SK-N-SH treated with all-trans-retinoic acid at 6 μM for 48 hours (cell line): ENCODE measurements around the gene CREB3L2.
A peak's percentile ranks its signal among the peaks of the same experiment; 100 is the strongest.

Experiments
- ATAC-seq: fragments of 200-7000 bp; cut with Tn5 transposase; 3 replicates; pipeline ENCODE4 v1.9.1; 2020; ENCODE audit warnings: mild to moderate bottlenecking, moderate library complexity
- ARNTL ChIP-seq: fragments of 450-650 bp; formaldehyde crosslinking; IDR thresholded peaks from 2 replicates; pipeline ENCODE4 v1.5.0; 2020; ENCODE audit warnings: low read depth, mild to moderate bottlenecking, moderate library complexity, borderline replicate concordance
- BACH2 ChIP-seq: fragments of 250-450 bp; sonication (Bioruptor Pico); IDR thresholded peaks from 2 replicates; pipeline ENCODE4 v1.9.0; 2021; ENCODE audit warnings: mild to moderate bottlenecking, borderline replicate concordance
- CREB5 ChIP-seq: fragments of 250-450 bp; sonication (Bioruptor Pico); IDR thresholded peaks from 2 replicates; pipeline ENCODE4 v1.5.1; 2020; ENCODE audit warnings: low read depth, mild to moderate bottlenecking, moderate library complexity
- CSDC2 ChIP-seq: fragments of 250-450 bp; sonication (Bioruptor Pico); IDR thresholded peaks from 2 replicates; pipeline ENCODE4 v1.5.0; 2020; ENCODE audit warnings: mild to moderate bottlenecking, moderate library complexity
- CSRNP3 ChIP-seq: fragments of 250-450 bp; sonication (Bioruptor Pico); IDR thresholded peaks from 2 replicates; pipeline ENCODE4 v1.5.1; 2021; ENCODE audit warnings: mild to moderate bottlenecking, moderate library complexity
- ESRRG ChIP-seq: fragments of 250-450 bp; sonication (Bioruptor Pico); IDR thresholded peaks from 2 replicates; pipeline ENCODE4 v1.6.1; 2021; ENCODE audit warnings: mild to moderate bottlenecking
- GLIS3 ChIP-seq: fragments of 250-450 bp; sonication (Bioruptor Pico); IDR thresholded peaks from 2 replicates; pipeline ENCODE4 v1.5.0; 2020; ENCODE audit warnings: mild to moderate bottlenecking, moderate library complexity
- ISL1 ChIP-seq: fragments of 250-450 bp; sonication (Bioruptor Pico); IDR thresholded peaks from 2 replicates; pipeline ENCODE4 v2.1.2; 2022; ENCODE audit warnings: mild to moderate bottlenecking, moderate library complexity
- OSR1 ChIP-seq: fragments of 250-450 bp; sonication (Bioruptor Pico); IDR thresholded peaks from 2 replicates; pipeline ENCODE4 v1.8.0; 2022; ENCODE audit warnings: moderate library complexity, mild to moderate bottlenecking, inconsistent platforms
- PATZ1 ChIP-seq: fragments of 250-450 bp; sonication (Bioruptor Pico); IDR thresholded peaks from 2 replicates; pipeline ENCODE4 v1.8.0; 2020; ENCODE audit warnings: mild to moderate bottlenecking, moderate library complexity, borderline replicate concordance
- POU6F1 ChIP-seq: fragments of 250-450 bp; sonication (Bioruptor Pico); IDR thresholded peaks from 2 replicates; pipeline ENCODE4 v1.8.0; 2021; ENCODE audit warnings: low read depth, mild to moderate bottlenecking, moderate library complexity, borderline replicate concordance
- PPARA ChIP-seq: fragments of 250-450 bp; sonication (Bioruptor Pico); IDR thresholded peaks from 2 replicates; pipeline ENCODE4 v1.5.0; 2020; ENCODE audit warnings: mild to moderate bottlenecking, borderline replicate concordance
- SNAI2 ChIP-seq: fragments of 250-450 bp; sonication (Bioruptor Pico); IDR thresholded peaks from 2 replicates; pipeline ENCODE4 v1.5.0; 2020; ENCODE audit warnings: mild to moderate bottlenecking, moderate library complexity
- TCF4 ChIP-seq: fragments of 250-450 bp; sonication (Bioruptor Pico); IDR thresholded peaks from 2 replicates; pipeline ENCODE4 v1.8.0; 2021; ENCODE audit warnings: mild to moderate bottlenecking, moderate library complexity, borderline replicate concordance
- TOX ChIP-seq: fragments of 250-450 bp; sonication (Bioruptor Pico); IDR thresholded peaks from 2 replicates; pipeline ENCODE4 v1.8.0; 2021; ENCODE audit warnings: mild to moderate bottlenecking, moderate library complexity, borderline replicate concordance
- TSHZ2 ChIP-seq: fragments of 250-450 bp; sonication (Bioruptor Pico); IDR thresholded peaks from 2 replicates; pipeline ENCODE4 v1.5.0; 2020; ENCODE audit warnings: mild to moderate bottlenecking, moderate library complexity
- ZC3H10 ChIP-seq: fragments of 250-450 bp; sonication (Bioruptor Pico); IDR thresholded peaks from 2 replicates; pipeline ENCODE4 v1.5.1; 2021; ENCODE audit warnings: mild to moderate bottlenecking, moderate library complexity
- ZFP3 ChIP-seq: fragments of 250-450 bp; sonication (Bioruptor Pico); IDR thresholded peaks from 2 replicates; pipeline ENCODE4 v1.5.0; 2020; ENCODE audit warnings: mild to moderate bottlenecking, moderate library complexity
- ZNF565 ChIP-seq: fragments of 450-650 bp; formaldehyde crosslinking; conservative IDR thresholded peaks from 2 replicates; pipeline ENCODE4 v1.5.0; 2020; ENCODE audit warnings: low read depth, mild to moderate bottlenecking, moderate library complexity
- ZNF70 ChIP-seq: fragments of 450-650 bp; formaldehyde crosslinking; IDR thresholded peaks from 2 replicates; pipeline ENCODE4 v1.5.0; 2020; ENCODE audit warnings: mild to moderate bottlenecking, moderate library complexity
- ZNF8 ChIP-seq: fragments of 450-650 bp; formaldehyde crosslinking; IDR thresholded peaks from 2 replicates; pipeline ENCODE4 v1.5.0; 2020; ENCODE audit warnings: mild to moderate bottlenecking, moderate library complexity

Gene CREB3L2

GRCh38 chr7:137933270-137934017, 68.4 kb downstream of the CREB3L2 start:
- peak; percentile 73 for ATAC-seq
- TF ChIP-seq ZNF565 (CRISPR knock-in tag) (no peak), TCF4 (no peak), SNAI2 (CRISPR knock-in tag) (peak; percentile 87; the same call in 1 of the 2 replicates), OSR1 (no peak), ISL1 (CRISPR knock-in tag) (0 out of 2 replicates have a peak, but pooled peaks have one; percentile 1), CSDC2 (CRISPR knock-in tag) (peak; percentile 23; the same call in 1 of the 2 replicates), BACH2 (CRISPR knock-in tag) (no peak), ZC3H10 (CRISPR knock-in tag) (no peak), ZFP3 (0 out of 2 replicates have a peak, but pooled peaks have one; percentile 75), ZNF70 (no peak), GLIS3 (no peak), TOX (CRISPR knock-in tag) (no peak), POU6F1 (CRISPR knock-in tag) (no peak), ZNF8 (CRISPR knock-in tag) (no peak)
- TF ChIP-seq, all 23 proteins: peak for 4

- TF ChIP-seq PPARA (no peak), CSRNP3 (CRISPR knock-in tag) (no peak), ISL1 (CRISPR knock-in tag) (peak; percentile 47; the same call in 1 of the 2 replicates), TSHZ2 (CRISPR knock-in tag) (peak; percentile 59; the same call in 1 of the 2 replicates), ZFP3 (peak; percentile 65; the same call in 1 of the 2 replicates), CSDC2 (CRISPR knock-in tag) (no peak)
- ATAC-seq, result peak; percentile 66
Observed at GRCh38 chr7:137932881-137933269, 69.0 kb downstream of the CREB3L2 start.

- no peak for ATAC-seq
- no peak for TF ChIP-seq TOX (CRISPR knock-in tag)
- no peak for TF ChIP-seq CSRNP3 (CRISPR knock-in tag)
Observed at GRCh38 chr7:137931823-137932222, 70.1 kb downstream of the CREB3L2 start.

GRCh38 chr7:137930581-137930980, 71.3 kb downstream of the CREB3L2 start:
- TF ChIP-seq CREB5 (CRISPR knock-in tag) (no peak), OSR1 (no peak), PATZ1 (CRISPR knock-in tag) (no peak), TOX (CRISPR knock-in tag) (no peak), ESRRG (no peak), ZNF70 (no peak), ARNTL (CRISPR knock-in tag) (no peak), PPARA (no peak)
- ATAC-seq, result peak; percentile 60
